Subcutaneous abdominal adipose tissue (tissue), 5 donors: Measurements from ENCODE around the gene S100A2.

Experiments
- H3K27ac ChIP-seq: one replicate; pipeline ENCODE4 v1.7.0; 2013; ENCODE audit warnings: low read depth, mild to moderate bottlenecking, inconsistent platforms, low read length, moderate library complexity
- H3K27me3 ChIP-seq, 5 donors: one replicate each; pipeline ENCODE4 v1.7.0; 2013; ENCODE audit warnings: low read length in 5 of 5, inconsistent platforms in 1 of 5; ENCODE audit not compliant: control insufficient read depth in 5 of 5, insufficient read depth in 4 of 5
- H3K36me3 ChIP-seq, 5 donors: one replicate each; pipeline ENCODE4 v1.7.0; 2013; ENCODE audit warnings: low read length in 5 of 5; ENCODE audit not compliant: control insufficient read depth in 5 of 5, insufficient read depth in 5 of 5
- H3K4me1 ChIP-seq, 5 donors: one replicate each; pipeline ENCODE4 v1.7.0; 2013; ENCODE audit warnings: low read length in 5 of 5, mild to moderate bottlenecking in 3 of 5, moderate library complexity in 1 of 5; ENCODE audit not compliant: control insufficient read depth in 5 of 5, insufficient read depth in 5 of 5
- H3K4me3 ChIP-seq, 5 donors: one replicate each; pipeline ENCODE4 v1.7.0; 2013; ENCODE audit warnings: low read length in 5 of 5, low read depth in 1 of 5
- H3K9ac ChIP-seq, 5 donors: one replicate each; pipeline ENCODE4 v1.7.0; 2013; ENCODE audit warnings: low read length in 5 of 5, mild to moderate bottlenecking in 4 of 5, moderate library complexity in 3 of 5
- H3K9me3 ChIP-seq, 5 donors: one replicate each; pipeline ENCODE4 v1.7.0; 2013; ENCODE audit warnings: low read length in 5 of 5; ENCODE audit not compliant: control insufficient read depth in 5 of 5
- donor health status: healthy.
- donor health status: healthy.
- donor health status: healthy.
- donor health status: healthy.
- donor health status: healthy.

S100A2 gene

DNA sequence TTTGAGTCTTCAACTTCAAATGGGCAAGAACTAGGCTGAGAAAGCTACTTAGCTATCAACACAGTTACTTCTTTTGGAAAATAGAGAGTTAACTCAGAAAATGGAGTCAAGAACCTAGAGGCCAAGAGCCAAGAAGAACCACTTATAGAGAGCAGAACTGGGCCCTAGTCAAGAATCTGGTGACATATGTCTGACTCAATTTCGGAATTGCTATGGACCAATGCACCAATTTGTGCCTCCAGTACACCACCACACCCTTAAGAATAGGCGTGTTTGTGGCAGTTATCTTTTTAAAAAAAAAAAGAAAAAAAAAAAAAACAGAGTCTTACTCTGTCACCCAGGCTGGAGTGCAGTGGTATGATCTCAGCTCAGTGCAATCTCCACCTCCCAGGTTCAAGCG lies 7.8 kb downstream of the S100A2 start:
- Histone ChIP-seq H3K4me3 (no peak overlapping the region), H3K4me1 (peaks cover 9 to 15% (median 12%) of the 10 kb centered on the region in 5 donors), H3K27ac (no peak overlapping the region), H3K9me3 (no peaks in the 10 kb centered on the region), H3K36me3 (no peaks in the 10 kb centered on the region), H3K9ac (no peak overlapping the region), H3K27me3 (no peaks in the 10 kb centered on the region)

DNA sequence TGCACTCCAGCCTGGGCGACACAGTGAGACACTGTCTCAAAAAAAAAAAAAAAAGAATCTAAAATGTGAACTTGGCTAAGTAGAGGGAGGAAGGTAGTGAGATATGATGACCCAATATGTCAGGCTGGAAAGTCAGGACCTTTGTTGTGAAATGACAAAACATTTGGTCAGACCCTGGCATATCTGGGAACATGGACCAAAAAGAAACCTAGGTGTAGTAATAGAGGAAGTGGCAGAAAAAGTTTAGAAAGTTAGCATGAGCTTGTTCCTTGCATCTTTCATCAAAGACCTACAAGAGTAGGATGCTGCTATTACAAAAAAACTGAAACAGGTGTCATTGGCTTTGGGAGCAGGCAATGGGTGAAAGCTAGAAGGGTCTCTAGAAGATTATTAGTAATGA lies 9.3 kb downstream of the S100A2 start:
- no peaks in the 10 kb centered on the region for H3K36me3 ChIP-seq
- H3K27ac ChIP-seq = no peak overlapping the region
- H3K4me3 ChIP-seq = no peak overlapping the region
- no peaks in the 10 kb centered on the region for H3K27me3 ChIP-seq
- no peak overlapping the region for H3K9ac ChIP-seq
- no peaks in the 10 kb centered on the region for H3K9me3 ChIP-seq
- peaks cover 9 to 17% (median 12%) of the 10 kb centered on the region in 5 donors for H3K4me1 ChIP-seq

DNA sequence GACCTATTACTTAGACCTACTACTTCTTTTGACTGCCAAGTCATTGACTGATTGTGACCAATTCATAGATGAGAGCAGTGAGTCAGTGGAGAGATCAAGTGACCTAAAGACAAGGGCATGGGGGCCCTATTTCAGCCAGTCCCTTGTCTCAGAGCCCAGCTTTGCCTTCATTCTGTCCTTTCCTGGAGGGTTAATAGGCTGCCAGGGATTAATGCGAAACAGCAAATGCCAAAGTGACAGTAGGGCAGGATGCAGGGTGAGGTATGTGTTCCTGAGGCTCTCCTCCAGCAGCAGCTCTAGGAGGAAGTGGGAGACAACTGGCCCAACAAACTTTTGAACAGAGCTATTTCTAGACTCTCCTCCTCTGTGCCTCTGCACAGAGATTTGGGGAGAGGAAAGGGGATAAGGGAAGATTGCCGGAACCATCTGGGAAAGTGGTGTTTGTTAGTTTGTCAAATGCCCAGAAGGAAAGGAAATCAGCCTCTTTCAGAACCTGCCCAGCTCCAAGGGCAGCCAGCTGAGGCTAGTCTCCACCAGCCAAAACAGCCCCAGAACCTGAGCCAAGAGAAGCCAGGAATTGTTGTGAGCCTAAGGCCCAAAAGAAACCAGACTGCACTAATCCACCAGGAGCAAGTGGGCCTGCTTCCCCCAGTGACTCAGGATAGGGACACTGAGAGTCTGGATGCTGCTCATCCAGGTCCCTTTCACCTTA lies 11.7 kb downstream of the S100A2 start:
- Histone ChIP-seq H3K27ac (peak overlapping the region; percentile 50), H3K9ac (peak overlapping the region in 1 of 5 donors; percentile 16)

DNA sequence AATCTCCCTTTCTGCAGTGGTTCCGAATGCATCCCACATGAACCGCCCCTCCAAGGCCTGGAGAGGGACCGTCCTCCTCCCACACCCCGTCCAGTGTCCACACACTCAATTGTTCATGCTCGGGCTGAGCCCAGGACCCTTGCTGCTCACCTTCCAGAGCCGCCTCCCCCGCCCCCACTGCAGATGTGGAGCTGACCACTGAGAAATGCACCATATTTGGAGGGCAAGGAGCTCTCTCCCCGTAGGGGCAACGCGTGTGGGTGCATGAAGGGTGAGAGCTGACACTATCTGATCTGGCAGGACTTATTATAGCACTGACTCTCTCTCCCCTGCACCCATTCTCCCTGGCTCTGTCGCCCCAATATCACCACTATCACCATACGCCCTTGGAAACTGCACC lies 12.5 kb downstream of the S100A2 start:
- Histone ChIP-seq H3K4me3 (no peak overlapping the region), H3K27ac (no peak overlapping the region), H3K27me3 (peaks cover 0 to 4% (median 0%) of the 10 kb centered on the region in 5 donors), H3K4me1 (peaks cover 30 to 44% (median 35%) of the 10 kb centered on the region in 5 donors), H3K9me3 (no peaks in the 10 kb centered on the region), H3K36me3 (peaks cover 0 to 3% (median 0%) of the 10 kb centered on the region in 5 donors), H3K9ac (no peak overlapping the region)

More for the DNA sequence above, 11.7 kb downstream of the S100A2 start:
- Histone ChIP-seq H3K9me3 (no peaks in the 10 kb centered on the region), H3K27me3 (peaks cover 0 to 4% (median 0%) of the 10 kb centered on the region in 5 donors), H3K4me1 (peaks cover 23 to 36% (median 28%) of the 10 kb centered on the region in 5 donors), H3K36me3 (peaks cover 0 to 3% (median 0%) of the 10 kb centered on the region in 5 donors), H3K4me3 (no peak overlapping the region)

DNA sequence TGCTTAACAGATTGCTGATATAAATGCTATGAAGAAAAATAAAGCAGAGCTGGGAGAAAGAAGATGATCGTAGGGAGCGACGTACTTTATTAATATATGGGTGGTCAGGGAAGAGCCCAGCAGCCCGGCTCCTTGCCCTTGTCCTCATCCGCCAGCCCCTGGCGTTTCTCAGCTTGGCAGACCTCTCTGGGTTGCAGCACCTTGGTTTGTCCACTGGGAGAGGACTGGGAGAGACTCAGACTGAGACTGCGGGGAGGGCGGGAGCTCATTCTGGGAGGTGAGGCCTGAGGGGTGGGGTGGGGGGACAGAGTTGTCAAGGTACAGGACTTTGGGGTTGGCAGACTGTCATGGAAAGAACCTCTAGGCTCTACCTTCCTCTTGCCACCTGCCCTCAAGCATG lies 13.3 kb downstream of the S100A2 start:
- Histone ChIP-seq H3K36me3 (peaks cover 0 to 3% (median 0%) of the 10 kb centered on the region in 5 donors), H3K27ac (no peak overlapping the region), H3K4me1 (peaks cover 30 to 50% (median 42%) of the 10 kb centered on the region in 5 donors), H3K27me3 (peaks cover 0 to 4% (median 0%) of the 10 kb centered on the region in 5 donors), H3K4me3 (no peak overlapping the region), H3K9ac (no peak overlapping the region), H3K9me3 (no peaks in the 10 kb centered on the region)

DNA sequence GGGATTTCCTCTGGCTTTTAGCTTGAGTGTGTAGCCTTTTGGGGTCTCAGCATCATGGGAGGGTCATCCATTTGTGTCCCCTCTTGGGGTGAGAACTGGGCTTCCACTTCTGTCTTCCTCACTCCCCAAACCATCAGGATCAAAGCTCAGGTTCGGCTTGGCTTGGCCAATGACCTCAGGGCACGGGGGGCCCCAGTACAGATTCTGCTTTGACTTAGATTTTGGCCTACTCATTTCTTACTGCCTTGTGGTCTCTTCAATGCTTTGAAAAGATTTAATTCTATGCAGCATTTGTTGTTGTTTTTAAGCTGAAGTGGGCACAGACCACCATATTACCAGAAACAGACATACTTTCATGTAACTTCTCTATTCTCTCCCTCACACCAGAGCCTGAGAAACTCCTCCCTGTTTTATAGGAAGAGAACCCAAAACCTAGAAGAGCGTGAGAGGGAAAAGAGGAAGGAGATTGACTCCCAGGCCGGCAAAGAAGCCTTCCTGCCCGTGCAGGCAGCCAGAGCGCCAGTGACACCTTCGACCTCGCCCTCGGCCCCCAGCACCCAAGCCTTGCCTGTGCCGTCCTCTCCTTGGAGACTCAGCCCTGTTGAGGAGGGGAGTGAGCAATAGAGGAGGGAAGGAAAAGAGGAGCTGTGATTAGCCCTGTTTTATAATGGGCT lies 14.7 kb downstream of the S100A2 start:
- H3K27me3 ChIP-seq = peaks cover 0 to 4% (median 0%) of the 10 kb centered on the region in 5 donors
- no peak overlapping the region for H3K4me3 ChIP-seq
- peaks cover 0 to 3% (median 0%) of the 10 kb centered on the region in 5 donors for H3K36me3 ChIP-seq
- H3K9me3 ChIP-seq = no peaks in the 10 kb centered on the region
- H3K4me1 ChIP-seq = peaks cover 32 to 64% (median 56%) of the 10 kb centered on the region in 5 donors
- no peak overlapping the region for H3K9ac ChIP-seq
- peak overlapping the region; percentile 84 for H3K27ac ChIP-seq

DNA sequence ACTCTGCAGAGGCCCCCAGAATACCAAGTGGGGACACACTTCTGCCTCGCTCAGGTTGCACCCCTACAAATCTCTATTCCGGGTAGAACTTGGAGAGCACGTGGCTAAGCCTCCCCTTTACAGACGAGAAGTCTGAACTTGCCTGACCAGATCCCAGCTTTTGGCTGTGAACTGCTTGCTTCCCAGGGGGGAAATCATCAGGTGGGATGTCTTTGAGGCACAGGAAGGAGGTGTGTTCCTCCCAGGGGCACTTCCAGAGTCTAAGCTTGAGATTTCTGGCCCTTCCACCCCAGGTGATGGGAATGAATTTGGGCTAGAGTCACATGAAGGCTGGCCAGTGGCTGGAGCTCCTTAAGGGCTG lies 15.3 kb downstream of the S100A2 start:
- H3K9me3 ChIP-seq = no peaks in the 10 kb centered on the region
- no peak overlapping the region for H3K4me3 ChIP-seq
- peaks cover 0 to 4% (median 0%) of the 10 kb centered on the region in 5 donors for H3K27me3 ChIP-seq
- H3K27ac ChIP-seq = peak overlapping the region; percentile 84
- peak overlapping the region in 1 of 5 donors; percentile 48 for H3K9ac ChIP-seq
- peaks cover 35 to 70% (median 61%) of the 10 kb centered on the region in 5 donors for H3K4me1 ChIP-seq
- peaks cover 0 to 3% (median 0%) of the 10 kb centered on the region in 5 donors for H3K36me3 ChIP-seq

DNA sequence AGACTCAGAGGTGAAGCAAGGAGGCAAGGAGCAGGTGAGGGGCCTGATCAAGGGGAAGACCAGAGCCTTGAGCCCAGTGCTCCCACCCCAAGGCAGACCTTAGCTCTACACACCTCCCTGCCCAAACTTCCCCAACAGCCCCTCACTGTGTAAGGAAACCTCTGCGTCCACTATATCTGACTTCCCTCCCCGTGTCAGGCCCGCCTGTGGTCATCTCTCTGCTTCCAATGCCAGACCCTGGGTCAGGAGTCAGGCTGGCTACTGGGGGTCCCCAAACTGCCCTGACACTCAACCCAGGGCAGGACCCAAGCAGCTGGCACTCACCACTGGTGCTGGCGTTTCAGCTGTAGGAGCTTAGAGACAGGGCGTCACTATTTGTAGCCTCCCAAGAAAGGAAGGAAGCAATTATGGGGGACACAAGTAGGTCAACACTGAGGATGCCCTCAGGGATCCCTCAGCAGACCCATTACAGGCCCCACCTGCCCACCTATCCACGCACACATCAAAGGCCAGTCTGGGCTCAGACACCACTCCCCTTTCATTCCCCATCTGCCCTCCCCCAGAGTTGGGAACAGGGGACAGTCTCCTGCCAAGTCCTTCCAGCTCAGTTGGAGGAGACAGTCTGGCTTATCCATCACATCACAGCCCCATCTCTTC lies 15.8 kb downstream of the S100A2 start:
- Histone ChIP-seq H3K4me1 (peaks cover 40 to 75% (median 67%) of the 10 kb centered on the region in 5 donors), H3K27me3 (peaks cover 0 to 4% (median 0%) of the 10 kb centered on the region in 5 donors), H3K4me3 (peak overlapping the region in 1 of 5 donors; percentile 29), H3K36me3 (peaks cover 0 to 3% (median 0%) of the 10 kb centered on the region in 5 donors), H3K9me3 (no peaks in the 10 kb centered on the region), H3K27ac (peak overlapping the region; percentile 84), H3K9ac (peak overlapping the region in 3 of 5 donors; percentile 41 to 97 (median 44))

DNA sequence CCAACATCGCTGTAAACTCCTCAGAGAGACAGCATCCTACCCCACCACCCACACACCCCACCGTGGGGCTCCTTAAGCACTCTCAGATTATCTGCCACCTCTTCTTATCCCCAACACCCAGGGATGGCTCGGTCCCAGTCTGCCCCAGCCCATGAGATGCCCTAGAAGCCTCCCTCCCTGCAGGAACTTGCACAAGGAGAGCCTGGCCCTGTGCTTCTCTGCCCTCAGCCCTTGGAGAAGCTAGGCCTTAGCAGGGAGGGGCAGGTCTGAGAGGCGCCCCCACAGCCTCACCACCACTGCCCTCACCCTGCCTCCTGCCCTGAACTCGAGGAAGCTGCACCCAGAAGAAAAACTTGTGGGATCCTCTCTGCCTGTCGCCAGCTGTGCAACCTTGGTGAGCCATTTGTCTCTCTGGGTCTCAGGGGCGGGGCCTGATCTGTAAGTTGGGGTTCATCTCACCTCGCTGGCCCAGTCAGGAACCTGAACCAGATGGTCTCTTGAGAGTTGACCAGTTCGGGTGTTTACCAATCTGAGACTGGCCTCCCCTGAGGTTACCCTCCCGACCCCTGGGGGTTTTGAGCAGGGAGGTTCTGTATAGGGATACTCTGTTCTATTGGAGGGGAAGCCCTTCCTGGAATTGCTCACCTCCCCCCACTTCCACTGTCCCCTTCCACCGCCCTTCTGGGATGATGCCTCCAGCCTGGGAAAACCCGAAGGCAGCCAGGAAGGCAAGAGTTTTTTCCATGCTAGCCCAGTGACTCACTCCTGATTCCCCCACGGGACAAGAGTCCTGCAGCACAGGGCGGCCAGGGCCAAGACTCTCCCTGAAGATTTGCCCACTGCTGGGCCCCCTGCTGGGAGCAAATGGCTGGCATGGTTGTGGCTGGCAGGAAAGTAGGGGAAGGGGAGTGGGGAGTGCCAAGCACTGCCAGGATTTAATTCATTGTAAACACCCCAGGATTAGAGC lies 16.6 kb downstream of the S100A2 start, which contains the start of gene S100A3:
Gene S100A3, minus strand, starts transcription at position 537 of the 967 bp plus-strand sequence. CDS start 773 bp downstream, outside the sequence.
- Histone ChIP-seq H3K4me1 (peaks cover 44 to 75% (median 72%) of the 10 kb centered on the region in 5 donors), H3K27me3 (peaks cover 0 to 4% (median 0%) of the 10 kb centered on the region in 5 donors), H3K27ac (peak within 1 kb of the TSS; percentile 84), H3K36me3 (peaks cover 0 to 7% (median 3%) of the 10 kb centered on the region in 5 donors), H3K9ac (peak within 1 kb of the TSS; percentile 41 to 97 (median 48)), H3K9me3 (no peaks in the 10 kb centered on the region), H3K4me3 (peak within 1 kb of the TSS in 2 of 5 donors; percentile 6 to 29)
